K562 (cell line): ENCODE measurements around the gene ITPR1. TPM values are rescaled to one million over a fixed set of nuclear protein-coding genes. Genes with fewer than 3 reads are reported as not detected.

Source experiments
- ARHGAP35 ChIP-seq: fragments of 450-650 bp; IDR thresholded peaks from 2 replicates; pipeline ENCODE4 v1.6.1; 2018; ENCODE audit not compliant: partially characterized antibody
- CXXC5 ChIP-seq: fragments of 250-450 bp; sonication (Bioruptor Pico); IDR thresholded peaks from 2 replicates; pipeline ENCODE4 v1.8.0; 2022; ENCODE audit warnings: inconsistent platforms, mild to moderate bottlenecking, moderate library complexity
- DDX20 ChIP-seq: fragments of 450-650 bp; IDR thresholded peaks from 2 replicates; pipeline ENCODE4 v1.6.1; 2016; ENCODE audit warnings: missing genetic modification characterization, low read depth, mild to moderate bottlenecking, missing compliant biosample characterization, moderate library complexity
- ELF1 ChIP-seq: fragments of 200-800 bp; sonication (Bioruptor generic); IDR thresholded peaks from 2 replicates; pipeline ENCODE4 v1.6.1; 2016; ENCODE audit warnings: missing genetic modification characterization, missing compliant biosample characterization
- HDAC1 ChIP-seq, 2 experiments: fragments of 450-650 bp; IDR thresholded peaks; 2 replicates each; pipeline ENCODE4 v1.6.1; 2016 to 2017; ENCODE audit warnings: inconsistent platforms in 1 of 2, mild to moderate bottlenecking in 1 of 2, moderate library complexity in 1 of 2
- HNRNPH1 ChIP-seq: fragments of 200-400 bp; formaldehyde crosslinking; optimal IDR thresholded peaks from 2 replicates; pipeline ENCODE3; 2017; ENCODE audit warnings: low read depth, mild to moderate bottlenecking, low read length, moderate library complexity
- HNRNPL ChIP-seq: fragments of 200-400 bp; formaldehyde crosslinking; IDR thresholded peaks from 2 replicates; pipeline ENCODE4 v1.6.1; 2017; ENCODE audit warnings: low read depth, mild to moderate bottlenecking, low read length
- ILF3 ChIP-seq: fragments of 450-650 bp; IDR thresholded peaks from 2 replicates; pipeline ENCODE4 v1.6.1; 2018; ENCODE audit warnings: antibody characterized with exemption, mild to moderate bottlenecking, moderate library complexity, borderline replicate concordance
- MCM5 ChIP-seq: fragments of 450-650 bp; IDR thresholded peaks from 2 replicates; pipeline ENCODE4 v1.6.1; 2016; ENCODE audit warnings: low read depth
- MYBL2 ChIP-seq, 2 experiments: fragments of 450-650 bp in 1 of 2; sonication (generic) in 1 of 2; formaldehyde crosslinking in 1 of 2; IDR thresholded peaks; 2 replicates each; pipeline versions ENCODE4 v1.6.1 to v1.8.1; 2017 to 2022; ENCODE audit warnings: borderline replicate concordance in 1 of 2, inconsistent platforms in 1 of 2, low read depth in 1 of 2, mild to moderate bottlenecking in 1 of 2, missing genetic modification reagents in 1 of 2, moderate library complexity in 1 of 2
- NCOA1 ChIP-seq: fragments of 450-650 bp; IDR thresholded peaks from 2 replicates; pipeline ENCODE4 v1.6.1; 2016; ENCODE audit warnings: low read depth
- PHB2 ChIP-seq: fragments of 450-650 bp; IDR thresholded peaks from 2 replicates; pipeline ENCODE4 v1.6.1; 2017; ENCODE audit warnings: low read depth
- PYGO2 ChIP-seq: fragments of 450-650 bp; IDR thresholded peaks from 2 replicates; pipeline ENCODE4 v1.6.1; 2016; ENCODE audit warnings: mild to moderate bottlenecking, missing genetic modification characterization, moderate library complexity, missing compliant biosample characterization
- RAD21 ChIP-seq, 2 experiments: fragments of 250-450 bp in 1 of 2; fragments of 450-650 bp in 1 of 2; sonication (Bioruptor Pico) in 1 of 2; formaldehyde crosslinking in 1 of 2; IDR thresholded peaks in 1 of 2; conservative IDR thresholded peaks in 1 of 2; 2 replicates each; pipeline versions ENCODE4 v1.4.0 to v1.8.0; 2020 to 2022; ENCODE audit warnings: mild to moderate bottlenecking in 2 of 2, moderate library complexity in 1 of 2
- RBM39 ChIP-seq: fragments of 200-400 bp; formaldehyde crosslinking; optimal IDR thresholded peaks from 2 replicates; pipeline ENCODE3; 2018; ENCODE audit warnings: low read depth, low read length
- SIRT6 ChIP-seq: IDR thresholded peaks from one replicate; pipeline ENCODE4 v1.6.1; 2012; ENCODE audit warnings: low read depth, mild to moderate bottlenecking, control low read depth, inconsistent platforms, low read length, moderate library complexity
- SRSF9 ChIP-seq: fragments of 200-400 bp; formaldehyde crosslinking; IDR thresholded peaks from 2 replicates; pipeline ENCODE4 v1.6.1; 2017; ENCODE audit warnings: low read depth, low read length, borderline replicate concordance
- TOE1 ChIP-seq, 2 experiments: fragments of 450-650 bp in 1 of 2; sonication (generic) in 1 of 2; formaldehyde crosslinking in 1 of 2; IDR thresholded peaks; 2 replicates each; pipeline versions ENCODE4 v1.7.1 to v1.8.0; 2016 to 2022; ENCODE audit warnings: borderline replicate concordance in 2 of 2, mild to moderate bottlenecking in 2 of 2, antibody characterized with exemption in 1 of 2, inconsistent platforms in 1 of 2, low read depth in 1 of 2, missing genetic modification reagents in 1 of 2, moderate library complexity in 1 of 2
- TSC22D4 ChIP-seq: fragments of 450-650 bp; IDR thresholded peaks from 2 replicates; pipeline ENCODE4 v1.6.1; 2016; ENCODE audit warnings: missing genetic modification characterization, missing biosample characterization, control low read depth
- U2AF2 ChIP-seq: fragments of 200-400 bp; formaldehyde crosslinking; optimal IDR thresholded peaks from 2 replicates; pipeline ENCODE3; 2017; ENCODE audit warnings: low read depth, mild to moderate bottlenecking, low read length
- ZNF3 ChIP-seq: fragments of 250-450 bp; sonication (Bioruptor Pico); IDR thresholded peaks from 2 replicates; pipeline ENCODE4 v1.5.0; 2021; ENCODE audit warnings: mild to moderate bottlenecking, moderate library complexity
- ZNF785 ChIP-seq: fragments of 250-450 bp; sonication (Bioruptor Pico); IDR thresholded peaks from 2 replicates; pipeline ENCODE4 v1.4.0; 2020; ENCODE audit warnings: mild to moderate bottlenecking
- polyA plus RNA-seq, 8 experiments: library from polyadenylated mRNA; depleted of rRNA in 4 of 8; stranded (reverse) in 5 of 8; unstranded in 3 of 8; fragments of >200 nt; fragmentation: Nextera tagmentation in 2 of 8; fragmentation: Illumina TruSeq in 1 of 8; extraction: Ambion mirVana in 2 of 8; extraction: Trizol in 1 of 8; gene quantifications; 2 replicates each; pipeline versions ENCODE4 v1.2.1 to v1.2.3, GENCODE V29; 2011 to 2014; ENCODE audit warnings: inconsistent platforms in 1 of 8, missing spikeins in 1 of 8
- total RNA-seq, 7 experiments: library from RNA; depleted of rRNA in 6 of 7; stranded (reverse); fragments of >200 nt in 6 of 7; fragmentation: Illumina TruSeq in 2 of 7; extraction: Trizol in 2 of 7; gene quantifications; 2 replicates each; pipeline versions ENCODE4 v1.2.1 to v1.2.3, GENCODE V29; 2011 to 2021; ENCODE audit warnings: low replicate concordance in 1 of 7
- TF ChIP-seq, protein P1 (sequence below): fragments of 450-650 bp; IDR thresholded peaks from 2 replicates; pipeline ENCODE4 v1.6.1; 2017; ENCODE audit warnings: antibody characterized with exemption, mild to moderate bottlenecking
- TF ChIP-seq, protein P2 (sequence below): sonication (generic); formaldehyde crosslinking; IDR thresholded peaks from 2 replicates; pipeline ENCODE4 v1.8.0; 2022; ENCODE audit warnings: mild to moderate bottlenecking, missing genetic modification reagents

Gene ITPR1
- total and polyA plus RNA-seq, 9 of the 15 experiments (the other 6 are each of a cell fraction or from before 2014, with no cell fraction given), result 22.4 to 40.0 (median 27.4) TPM

DNA sequence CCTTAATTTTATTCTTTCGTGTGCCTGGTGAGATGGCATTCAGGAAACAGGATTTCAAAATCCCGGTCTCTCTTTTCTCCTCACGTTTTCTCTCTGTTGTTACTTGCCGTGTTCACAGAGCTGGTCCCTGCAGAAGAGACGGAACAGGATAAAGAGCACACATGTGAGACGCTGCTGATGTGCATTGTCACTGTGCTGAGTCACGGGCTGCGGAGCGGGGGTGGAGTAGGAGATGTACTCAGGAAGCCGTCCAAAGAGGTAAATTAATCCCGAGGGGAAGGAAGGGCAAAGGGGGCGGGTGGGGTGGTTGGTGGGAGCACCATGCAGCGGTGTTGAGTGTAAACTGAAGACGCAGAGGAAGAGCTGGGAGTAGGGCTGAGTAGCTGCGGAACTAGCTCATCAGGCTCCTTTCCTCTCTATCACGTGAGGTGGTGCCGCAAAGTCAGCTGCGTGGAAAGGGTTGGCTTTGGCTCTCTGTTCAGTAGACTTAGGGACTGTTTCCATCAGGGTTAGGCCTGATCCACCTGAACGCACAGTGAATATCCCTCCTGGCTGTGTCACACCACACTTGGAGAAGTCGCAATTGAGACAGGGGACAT, 321.3 kb downstream of the ITPR1 start (continued):
- TF ChIP-seq MCM5 (no peak), ZNF785 (CRISPR knock-in tag) (no peak), NCOA1 (peak; percentile 84), PHB2 (no peak), TSC22D4 (tag) (no peak), CXXC5 (CRISPR knock-in tag) (peak; percentile 91), ELF1 (tag) (peak; percentile 66), ARHGAP35 (peak; percentile 26), PYGO2 (no peak), ILF3 (no peak), HNRNPL (no peak), ZNF3 (CRISPR knock-in tag) (no peak), SIRT6 (no peak), MYBL2 (IDR thresholded peaks at IDR 0.05; ENCODE audit: low read depth) (no peak), MYBL2 (CRISPR knock-in tag; IDR thresholded peaks at IDR 0.05; ENCODE audit: borderline replicate concordance) (no peak), TOE1 (IDR thresholded peaks at IDR 0.05; ENCODE audit: borderline replicate concordance) (peak; percentile 91), TOE1 (CRISPR knock-in tag; IDR thresholded peaks at IDR 0.05; ENCODE audit: borderline replicate concordance, low read depth) (no peak), DDX20 (tag) (no peak), HDAC1 (IDR thresholded peaks at IDR 0.05) (peak; percentile 27 to 94; a peak in 2 of 4 replicates), SRSF9 (no peak), HNRNPH1 (no peak), U2AF2 (no peak), RBM39 (no peak), RAD21 (CRISPR knock-in tag; conservative IDR thresholded peaks at IDR 0.05 in 1 of 2, IDR thresholded peaks at IDR 0.05 in 1 of 2) (peak in 1 of 2 experiments; percentile 19; a peak in 2 of 4 replicates)
- TF ChIP-seq, protein P1, sequence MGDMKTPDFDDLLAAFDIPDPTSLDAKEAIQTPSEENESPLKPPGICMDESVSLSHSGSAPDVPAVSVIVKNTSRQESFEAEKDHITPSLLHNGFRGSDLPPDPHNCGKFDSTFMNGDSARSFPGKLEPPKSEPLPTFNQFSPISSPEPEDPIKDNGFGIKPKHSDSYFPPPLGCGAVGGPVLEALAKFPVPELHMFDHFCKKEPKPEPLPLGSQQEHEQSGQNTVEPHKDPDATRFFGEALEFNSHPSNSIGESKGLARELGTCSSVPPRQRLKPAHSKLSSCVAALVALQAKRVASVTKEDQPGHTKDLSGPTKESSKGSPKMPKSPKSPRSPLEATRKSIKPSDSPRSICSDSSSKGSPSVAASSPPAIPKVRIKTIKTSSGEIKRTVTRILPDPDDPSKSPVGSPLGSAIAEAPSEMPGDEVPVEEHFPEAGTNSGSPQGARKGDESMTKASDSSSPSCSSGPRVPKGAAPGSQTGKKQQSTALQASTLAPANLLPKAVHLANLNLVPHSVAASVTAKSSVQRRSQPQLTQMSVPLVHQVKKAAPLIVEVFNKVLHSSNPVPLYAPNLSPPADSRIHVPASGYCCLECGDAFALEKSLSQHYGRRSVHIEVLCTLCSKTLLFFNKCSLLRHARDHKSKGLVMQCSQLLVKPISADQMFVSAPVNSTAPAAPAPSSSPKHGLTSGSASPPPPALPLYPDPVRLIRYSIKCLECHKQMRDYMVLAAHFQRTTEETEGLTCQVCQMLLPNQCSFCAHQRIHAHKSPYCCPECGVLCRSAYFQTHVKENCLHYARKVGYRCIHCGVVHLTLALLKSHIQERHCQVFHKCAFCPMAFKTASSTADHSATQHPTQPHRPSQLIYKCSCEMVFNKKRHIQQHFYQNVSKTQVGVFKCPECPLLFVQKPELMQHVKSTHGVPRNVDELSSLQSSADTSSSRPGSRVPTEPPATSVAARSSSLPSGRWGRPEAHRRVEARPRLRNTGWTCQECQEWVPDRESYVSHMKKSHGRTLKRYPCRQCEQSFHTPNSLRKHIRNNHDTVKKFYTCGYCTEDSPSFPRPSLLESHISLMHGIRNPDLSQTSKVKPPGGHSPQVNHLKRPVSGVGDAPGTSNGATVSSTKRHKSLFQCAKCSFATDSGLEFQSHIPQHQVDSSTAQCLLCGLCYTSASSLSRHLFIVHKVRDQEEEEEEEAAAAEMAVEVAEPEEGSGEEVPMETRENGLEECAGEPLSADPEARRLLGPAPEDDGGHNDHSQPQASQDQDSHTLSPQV, result peak; percentile 77
- TF ChIP-seq, protein P2, sequence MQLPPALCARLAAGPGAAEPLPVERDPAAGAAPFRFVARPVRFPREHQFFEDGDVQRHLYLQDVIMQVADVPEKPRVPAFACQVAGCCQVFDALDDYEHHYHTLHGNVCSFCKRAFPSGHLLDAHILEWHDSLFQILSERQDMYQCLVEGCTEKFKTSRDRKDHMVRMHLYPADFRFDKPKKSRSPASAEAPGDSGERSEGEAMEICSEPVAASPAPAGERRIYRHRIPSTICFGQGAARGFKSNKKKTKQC (CRISPR knock-in tag), result no peak
